ENCODE measurements around the gene MICAL3.

The MICAL3 gene

DNA sequence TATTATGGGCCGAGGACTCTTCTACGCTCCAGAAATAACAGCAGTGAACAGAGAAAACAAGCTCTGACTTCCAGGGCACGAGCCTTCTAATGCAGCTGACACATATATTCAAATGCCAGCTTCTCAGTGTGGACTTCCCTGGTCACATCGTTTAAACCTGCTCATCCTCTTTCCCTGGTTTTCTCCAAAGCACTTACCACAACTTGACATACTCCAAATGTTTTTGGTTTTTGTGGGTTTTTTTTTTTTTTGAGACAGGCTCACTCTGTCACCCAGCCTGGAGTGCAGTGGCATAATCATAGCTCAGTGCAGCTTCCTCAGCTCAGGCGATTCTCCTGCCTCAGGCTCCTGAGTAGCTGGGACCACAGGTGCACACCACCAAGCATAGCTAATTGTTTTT is 105.5 kb downstream of the MICAL3 start:
- Histone ChIP-seq H3K4me1 (ENCODE audit: control insufficient read depth, insufficient read depth, low read length) (peaks cover 29% of the 10 kb centered on the region), H3K36me3 (ENCODE audit: control insufficient read depth, insufficient read depth, low read length) (no peaks in the 10 kb centered on the region), H3K9me3 (ENCODE audit: control insufficient read depth, insufficient read depth, low read length) (no peaks in the 10 kb centered on the region), H3K9ac (ENCODE audit: low read depth, low read length) (no peak overlapping the region), H3K27me3 (ENCODE audit: control insufficient read depth, insufficient read depth, low read length) (no peaks in the 10 kb centered on the region), H3K4me3 (ENCODE audit: low read depth, low read length) (no peak overlapping the region)

DNA sequence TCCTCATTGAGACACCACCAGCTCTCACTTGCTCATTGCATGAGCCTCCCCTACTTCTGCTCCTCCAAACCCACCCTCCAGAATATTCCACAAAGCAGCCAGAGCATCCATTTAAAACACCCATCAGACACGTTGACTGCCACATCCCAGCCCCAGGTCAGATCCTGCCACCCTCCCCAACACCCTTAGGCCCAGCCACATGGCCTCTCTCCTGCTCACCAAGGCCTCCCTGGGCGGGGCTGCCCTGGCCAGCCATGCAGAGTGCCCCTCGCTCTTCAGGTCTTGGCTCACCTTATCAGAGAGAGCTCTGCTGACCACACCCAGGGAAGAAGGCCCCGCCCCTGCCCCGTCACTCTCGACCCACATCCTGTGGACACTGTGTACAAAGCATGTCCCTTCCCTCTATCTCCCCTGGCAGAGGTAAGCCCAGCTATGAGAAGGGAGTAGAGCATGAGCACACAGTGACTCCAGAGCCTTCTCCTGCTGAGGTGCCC is 106.8 kb downstream of the MICAL3 start:
- peaks cover 30% of the 10 kb centered on the region for H3K4me1 ChIP-seq (ENCODE audit: control insufficient read depth, insufficient read depth, low read length)
- H3K27me3 ChIP-seq (ENCODE audit: control insufficient read depth, insufficient read depth, low read length) = no peaks in the 10 kb centered on the region
- H3K9me3 ChIP-seq (ENCODE audit: control insufficient read depth, insufficient read depth, low read length) = no peaks in the 10 kb centered on the region
- no peak overlapping the region for H3K9ac ChIP-seq (ENCODE audit: low read depth, low read length)
- no peak overlapping the region for H3K4me3 ChIP-seq (ENCODE audit: low read depth, low read length)
- H3K36me3 ChIP-seq (ENCODE audit: control insufficient read depth, insufficient read depth, low read length) = no peaks in the 10 kb centered on the region

DNA sequence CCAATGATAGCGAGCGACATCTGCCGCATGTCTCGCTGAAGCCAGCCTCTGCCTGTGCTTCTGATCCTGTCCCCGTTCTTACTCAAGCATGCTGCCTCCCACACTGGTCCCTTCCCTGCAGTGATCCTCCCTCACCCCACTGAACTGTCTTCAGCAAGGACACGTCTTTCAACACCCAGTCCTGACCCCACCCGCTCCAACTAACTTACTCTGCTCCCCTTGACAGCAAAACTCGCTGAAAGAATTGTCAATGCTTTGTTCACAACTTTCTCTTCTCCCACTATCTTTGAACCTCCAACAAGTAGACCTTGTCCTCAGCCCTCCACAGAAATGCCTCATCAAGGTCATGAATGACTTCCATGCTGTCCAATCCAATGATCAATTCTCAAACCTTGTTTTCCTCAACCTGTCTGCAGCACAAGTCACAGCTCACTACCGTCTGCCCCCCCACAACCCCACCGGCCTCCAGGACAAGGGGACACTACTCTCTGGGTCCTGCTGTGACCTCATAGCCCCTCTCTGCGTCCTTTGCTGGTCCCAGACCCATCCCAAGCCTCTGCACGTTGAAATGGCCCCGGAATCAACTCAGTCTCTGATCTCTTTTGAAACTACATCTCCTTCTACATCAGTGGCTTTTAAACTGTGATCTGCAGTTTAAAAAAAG is 108.0 kb downstream of the MICAL3 start:
- H3K36me3 ChIP-seq (ENCODE audit: control insufficient read depth, insufficient read depth, low read length) = no peaks in the 10 kb centered on the region
- no peaks in the 10 kb centered on the region for H3K9me3 ChIP-seq (ENCODE audit: control insufficient read depth, insufficient read depth, low read length)
- peaks cover 24% of the 10 kb centered on the region for H3K4me1 ChIP-seq (ENCODE audit: control insufficient read depth, insufficient read depth, low read length)
- H3K27me3 ChIP-seq (ENCODE audit: control insufficient read depth, insufficient read depth, low read length) = no peaks in the 10 kb centered on the region
- no peak overlapping the region for H3K9ac ChIP-seq (ENCODE audit: low read depth, low read length)
- H3K4me3 ChIP-seq (ENCODE audit: low read depth, low read length) = no peak overlapping the region

DNA sequence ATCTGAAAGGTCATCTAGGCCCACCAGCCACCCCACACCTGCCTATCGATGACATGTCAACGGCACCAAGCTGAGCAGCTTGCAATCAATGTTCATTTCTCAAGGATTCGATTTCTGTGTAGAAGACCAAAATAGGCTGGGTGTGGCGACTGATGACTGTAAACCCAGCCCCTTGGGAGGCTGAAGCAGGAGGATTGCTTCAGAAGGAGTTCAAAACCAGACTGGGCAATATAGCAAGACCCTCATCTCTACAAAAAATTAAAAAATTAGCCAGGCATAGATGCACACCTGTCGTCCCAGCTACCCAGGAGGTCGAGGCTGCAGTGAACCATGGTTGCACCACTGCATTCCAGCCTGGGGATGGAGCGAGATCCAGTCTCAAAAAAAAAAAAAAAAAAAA is 108.7 kb downstream of the MICAL3 start:
- Histone ChIP-seq H3K36me3 (ENCODE audit: control insufficient read depth, insufficient read depth, low read length) (no peaks in the 10 kb centered on the region), H3K4me3 (ENCODE audit: low read depth, low read length) (no peak overlapping the region), H3K9me3 (ENCODE audit: control insufficient read depth, insufficient read depth, low read length) (no peaks in the 10 kb centered on the region), H3K4me1 (ENCODE audit: control insufficient read depth, insufficient read depth, low read length) (peaks cover 17% of the 10 kb centered on the region), H3K27me3 (ENCODE audit: control insufficient read depth, insufficient read depth, low read length) (no peaks in the 10 kb centered on the region), H3K9ac (ENCODE audit: low read depth, low read length) (no peak overlapping the region)

DNA sequence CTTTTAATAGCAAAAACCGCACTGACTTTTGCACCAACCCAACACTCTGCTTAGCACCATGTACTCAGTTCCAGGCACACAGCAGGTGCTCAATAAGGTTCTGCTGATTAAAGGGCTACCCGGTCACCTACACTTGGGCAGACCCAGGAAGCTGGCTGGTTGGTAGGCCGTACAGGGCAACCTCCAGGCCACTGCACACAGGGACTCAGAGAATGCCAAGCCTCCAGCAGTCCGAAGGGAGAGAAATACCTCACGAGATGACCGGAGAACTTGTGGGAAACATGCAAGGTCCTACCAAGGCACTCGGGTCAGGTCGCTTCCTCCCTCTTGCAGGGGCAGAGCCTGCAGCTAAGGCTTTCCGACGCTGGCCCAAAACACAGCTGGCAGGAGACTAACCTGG is 109.2 kb downstream of the MICAL3 start:
- Histone ChIP-seq H3K4me3 (ENCODE audit: low read depth, low read length) (no peak overlapping the region), H3K27me3 (ENCODE audit: control insufficient read depth, insufficient read depth, low read length) (no peaks in the 10 kb centered on the region), H3K36me3 (ENCODE audit: control insufficient read depth, insufficient read depth, low read length) (no peaks in the 10 kb centered on the region), H3K9me3 (ENCODE audit: control insufficient read depth, insufficient read depth, low read length) (no peaks in the 10 kb centered on the region), H3K9ac (ENCODE audit: low read depth, low read length) (no peak overlapping the region), H3K4me1 (ENCODE audit: control insufficient read depth, insufficient read depth, low read length) (peaks cover 19% of the 10 kb centered on the region)

DNA sequence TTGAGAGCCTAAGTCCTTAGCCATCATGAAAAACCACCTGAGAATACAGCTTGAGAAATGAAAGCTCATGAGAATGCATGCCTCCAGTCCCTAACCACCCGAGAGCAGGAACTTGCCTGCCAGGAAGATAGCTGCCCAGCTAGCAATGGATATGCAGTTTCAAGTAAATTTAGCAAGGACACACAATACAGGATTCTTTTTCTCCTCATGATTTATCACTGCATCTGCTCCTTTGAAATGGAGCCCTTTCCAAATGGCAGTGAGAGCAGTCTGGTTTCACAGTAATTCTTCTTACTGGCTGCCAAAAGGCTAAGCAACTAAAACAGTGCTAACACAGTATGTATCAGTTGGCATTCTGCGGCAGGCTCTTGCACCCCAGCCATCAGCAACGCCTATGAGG is 109.9 kb downstream of the MICAL3 start:
- no peaks in the 10 kb centered on the region for H3K27me3 ChIP-seq (ENCODE audit: control insufficient read depth, insufficient read depth, low read length)
- no peak overlapping the region for H3K9ac ChIP-seq (ENCODE audit: low read depth, low read length)
- no peaks in the 10 kb centered on the region for H3K9me3 ChIP-seq (ENCODE audit: control insufficient read depth, insufficient read depth, low read length)
- peaks cover 12% of the 10 kb centered on the region for H3K4me1 ChIP-seq (ENCODE audit: control insufficient read depth, insufficient read depth, low read length)
- H3K36me3 ChIP-seq (ENCODE audit: control insufficient read depth, insufficient read depth, low read length) = no peaks in the 10 kb centered on the region
- no peak overlapping the region for H3K4me3 ChIP-seq (ENCODE audit: low read depth, low read length)

DNA sequence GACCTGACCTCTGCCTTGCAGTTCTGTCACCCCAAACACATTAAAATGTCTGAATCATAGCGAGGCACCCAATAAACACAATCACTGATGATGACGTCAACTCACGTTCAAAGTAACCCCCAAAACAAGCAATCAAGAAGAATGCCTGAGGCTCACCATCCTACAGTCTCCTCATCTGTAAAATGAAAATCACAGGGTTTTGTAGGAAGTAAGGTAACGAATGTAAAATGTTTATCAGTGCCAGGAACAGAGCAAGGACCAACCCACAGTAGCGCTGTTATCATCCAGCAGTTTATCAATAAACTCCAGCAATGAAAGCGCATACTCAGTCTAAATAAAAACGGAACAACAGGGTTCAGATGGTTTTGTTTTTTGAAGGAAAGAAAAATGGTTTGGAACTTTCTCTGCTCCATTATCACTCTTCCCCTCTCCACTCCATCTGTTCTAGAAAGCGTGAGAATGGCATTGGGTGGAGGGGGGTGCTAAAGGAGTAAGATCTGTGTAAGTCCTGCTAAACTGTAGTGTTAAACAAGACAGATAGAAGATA is 110.5 kb downstream of the MICAL3 start:
- Histone ChIP-seq H3K27me3 (ENCODE audit: control insufficient read depth, insufficient read depth, low read length) (no peaks in the 10 kb centered on the region), H3K9me3 (ENCODE audit: control insufficient read depth, insufficient read depth, low read length) (no peaks in the 10 kb centered on the region), H3K9ac (ENCODE audit: low read depth, low read length) (no peak overlapping the region), H3K4me1 (ENCODE audit: control insufficient read depth, insufficient read depth, low read length) (peaks cover 9% of the 10 kb centered on the region), H3K4me3 (ENCODE audit: low read depth, low read length) (no peak overlapping the region), H3K36me3 (ENCODE audit: control insufficient read depth, insufficient read depth, low read length) (no peaks in the 10 kb centered on the region)

DNA sequence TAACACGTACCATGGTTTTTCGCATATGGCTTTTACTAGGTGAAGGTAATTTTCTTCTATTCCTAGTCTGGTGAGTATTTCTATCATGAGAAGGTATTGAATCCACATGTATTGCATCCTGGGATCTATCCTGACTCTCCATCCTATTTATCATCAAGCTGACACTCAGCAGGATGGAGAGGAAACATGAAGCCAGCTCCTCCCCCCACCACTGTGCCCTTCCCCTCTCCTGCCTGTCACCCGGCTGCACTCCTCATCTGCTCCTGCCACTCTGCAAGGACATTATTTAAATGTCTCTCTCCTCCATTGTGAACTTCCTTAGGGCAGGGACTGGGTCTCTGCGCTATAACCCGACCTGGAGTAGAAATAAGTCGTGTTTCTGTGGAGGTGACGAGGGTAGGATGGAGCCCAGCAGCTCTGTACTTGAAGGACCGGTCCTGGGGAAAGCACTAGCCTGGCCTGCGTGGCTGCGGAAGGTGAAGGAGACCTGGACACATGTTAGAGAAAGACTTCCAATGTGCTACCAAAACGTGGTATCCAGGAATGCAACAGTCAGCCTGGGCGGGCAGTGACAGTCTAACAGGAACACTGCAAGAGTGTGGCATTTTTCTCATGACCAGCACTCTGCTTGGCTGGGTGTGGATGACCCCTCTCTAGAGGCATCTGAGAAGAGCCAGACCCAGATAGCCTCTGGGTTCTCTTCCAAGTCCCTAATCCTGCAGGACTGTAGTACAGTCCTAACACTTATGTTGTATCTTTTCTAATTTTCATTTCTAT is 111.2 kb downstream of the MICAL3 start:
- Histone ChIP-seq H3K4me1 (ENCODE audit: control insufficient read depth, insufficient read depth, low read length) (peaks cover 9% of the 10 kb centered on the region), H3K4me3 (ENCODE audit: low read depth, low read length) (no peak overlapping the region), H3K9me3 (ENCODE audit: control insufficient read depth, insufficient read depth, low read length) (no peaks in the 10 kb centered on the region), H3K27me3 (ENCODE audit: control insufficient read depth, insufficient read depth, low read length) (no peaks in the 10 kb centered on the region), H3K9ac (ENCODE audit: low read depth, low read length) (no peak overlapping the region), H3K36me3 (ENCODE audit: control insufficient read depth, insufficient read depth, low read length) (no peaks in the 10 kb centered on the region)

DNA sequence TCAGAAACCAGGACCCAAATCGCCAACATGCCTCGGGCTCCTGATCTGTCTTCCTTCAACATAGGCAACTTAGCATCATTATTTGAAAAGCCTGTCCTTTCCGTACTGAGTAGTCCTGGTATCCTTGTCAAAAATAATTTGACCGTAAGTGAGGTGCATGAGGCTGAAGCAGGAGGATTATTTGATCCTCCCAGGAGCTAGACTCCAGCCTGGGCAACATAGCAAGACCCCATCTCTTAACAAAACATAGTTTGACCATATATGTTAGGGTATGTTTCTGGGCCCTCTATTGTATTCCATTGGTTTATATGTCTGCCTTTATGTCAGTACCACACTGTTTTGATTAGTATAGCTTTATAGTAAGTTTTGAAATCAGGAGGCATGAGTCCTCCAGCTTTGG is 112.5 kb downstream of the MICAL3 start:
- no peaks in the 10 kb centered on the region for H3K36me3 ChIP-seq (ENCODE audit: control insufficient read depth, insufficient read depth, low read length)
- no peak overlapping the region for H3K9ac ChIP-seq (ENCODE audit: low read depth, low read length)
- no peaks in the 10 kb centered on the region for H3K9me3 ChIP-seq (ENCODE audit: control insufficient read depth, insufficient read depth, low read length)
- H3K27me3 ChIP-seq (ENCODE audit: control insufficient read depth, insufficient read depth, low read length) = no peaks in the 10 kb centered on the region
- peaks cover 9% of the 10 kb centered on the region for H3K4me1 ChIP-seq (ENCODE audit: control insufficient read depth, insufficient read depth, low read length)
- H3K4me3 ChIP-seq (ENCODE audit: low read depth, low read length) = no peak overlapping the region

DNA sequence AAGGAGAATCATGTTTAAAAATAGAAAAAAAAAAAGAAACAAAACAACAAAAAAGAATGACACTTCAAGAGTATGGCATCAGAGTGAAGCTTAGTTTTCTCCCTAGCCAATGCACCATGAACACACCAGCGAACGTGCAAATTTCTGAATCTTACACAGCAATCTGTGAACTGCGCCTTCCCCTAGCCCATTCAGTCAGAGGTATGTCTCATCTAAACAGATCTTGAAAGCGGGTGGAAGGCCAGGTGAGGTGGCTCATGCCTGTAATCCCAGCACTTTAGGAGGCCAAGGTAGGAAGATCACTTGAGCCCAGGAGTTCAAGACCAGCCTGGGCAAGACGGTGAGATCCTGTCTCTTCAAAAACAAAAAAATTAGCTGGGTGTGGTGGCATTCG is 113.1 kb downstream of the MICAL3 start:
- no peaks in the 10 kb centered on the region for H3K27me3 ChIP-seq (ENCODE audit: control insufficient read depth, insufficient read depth, low read length)
- H3K4me3 ChIP-seq (ENCODE audit: low read depth, low read length) = no peak overlapping the region
- peaks cover 9% of the 10 kb centered on the region for H3K4me1 ChIP-seq (ENCODE audit: control insufficient read depth, insufficient read depth, low read length)
- no peak overlapping the region for H3K9ac ChIP-seq (ENCODE audit: low read depth, low read length)
- no peaks in the 10 kb centered on the region for H3K9me3 ChIP-seq (ENCODE audit: control insufficient read depth, insufficient read depth, low read length)
- no peaks in the 10 kb centered on the region for H3K36me3 ChIP-seq (ENCODE audit: control insufficient read depth, insufficient read depth, low read length)

DNA sequence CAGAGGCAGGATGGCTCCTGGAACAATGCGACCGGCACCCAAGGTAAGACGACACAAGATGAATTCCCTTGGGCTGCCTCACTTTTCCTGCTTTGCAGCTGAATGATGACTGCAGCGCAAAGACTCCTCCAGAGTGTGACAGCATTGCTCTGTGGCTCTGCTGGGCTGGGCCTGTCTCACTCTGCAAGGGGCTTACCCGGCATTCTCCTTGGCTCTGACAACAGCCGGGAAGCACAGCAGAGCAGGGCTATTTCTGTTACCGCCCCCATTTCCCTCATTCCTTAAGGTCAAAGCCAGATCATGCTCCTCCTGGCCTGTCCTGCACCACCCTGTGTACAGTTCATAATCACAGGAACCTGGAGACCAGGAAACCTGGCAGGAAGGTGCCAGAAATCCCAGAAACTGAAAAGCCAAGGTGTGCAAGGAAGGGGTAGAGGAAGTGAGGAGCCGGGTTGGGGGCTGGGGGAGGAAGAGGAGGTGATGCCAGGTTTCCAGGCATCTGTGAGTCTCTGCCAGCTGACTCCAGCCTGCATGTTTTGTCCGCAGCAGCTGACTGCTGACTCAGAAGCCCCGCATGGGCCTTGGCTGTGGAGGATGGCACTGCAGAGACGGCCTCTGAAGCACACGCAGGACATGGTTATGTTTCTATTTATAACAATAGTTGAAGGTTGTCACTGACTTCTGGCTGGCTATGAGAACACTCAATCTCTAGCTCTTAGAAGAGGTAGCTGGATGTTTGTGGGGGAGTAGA is 113.6 kb downstream of the MICAL3 start:
- Histone ChIP-seq H3K4me3 (ENCODE audit: low read depth, low read length) (no peak overlapping the region), H3K27me3 (ENCODE audit: control insufficient read depth, insufficient read depth, low read length) (no peaks in the 10 kb centered on the region), H3K36me3 (ENCODE audit: control insufficient read depth, insufficient read depth, low read length) (no peaks in the 10 kb centered on the region), H3K9me3 (ENCODE audit: control insufficient read depth, insufficient read depth, low read length) (no peaks in the 10 kb centered on the region), H3K4me1 (ENCODE audit: control insufficient read depth, insufficient read depth, low read length) (peaks cover 9% of the 10 kb centered on the region), H3K9ac (ENCODE audit: low read depth, low read length) (no peak overlapping the region)

All from iPS-15b (cell line).